HCT116 (cell line): ENCODE results near the gene MAP7D1.

Experiments used
- ELF1 ChIP-seq: IDR thresholded peaks from 2 replicates; pipeline ENCODE4 v1.6.1; 2012; ENCODE audit warnings: low read depth, borderline replicate concordance
- POLR2A ChIP-seq: IDR thresholded peaks from 2 replicates; pipeline ENCODE4 v1.7.0; 2011; ENCODE audit warnings: borderline replicate concordance; ENCODE audit not compliant: insufficient read depth, insufficient read length; ENCODE audit errors: extremely low read depth
- POLR2AphosphoS5 ChIP-seq: IDR thresholded peaks from 2 replicates; pipeline ENCODE4 v1.6.1; 2011; ENCODE audit warnings: mild to moderate bottlenecking, low read depth, low read length, moderate library complexity
- SIN3A ChIP-seq: IDR thresholded peaks from 2 replicates; pipeline ENCODE4 v1.6.1; 2012; ENCODE audit warnings: low read depth
- SP1 ChIP-seq: IDR thresholded peaks from 2 replicates; pipeline ENCODE4 v1.6.1; 2012; ENCODE audit warnings: low read depth
- TCF7L2 ChIP-seq: IDR thresholded peaks from 2 replicates; pipeline ENCODE4 v1.7.0; 2011; ENCODE audit warnings: borderline replicate concordance, inconsistent platforms; ENCODE audit not compliant: insufficient read depth, insufficient read length; ENCODE audit errors: extremely low read depth
- ZNF274 ChIP-seq: fragments of 200-500 bp; sonication (Bioruptor generic); IDR thresholded peaks from 2 replicates; pipeline ENCODE4 v1.6.1; 2014; ENCODE audit warnings: mild to moderate bottlenecking, low read depth, low read length, inconsistent platforms
- TF ChIP-seq, protein P1 (sequence below): IDR thresholded peaks from 2 replicates; pipeline ENCODE4 v1.6.1; 2011; ENCODE audit warnings: mild to moderate bottlenecking, low read length, moderate library complexity; ENCODE audit not compliant: insufficient replicate concordance; ENCODE audit errors: extremely low read depth
- TF ChIP-seq, protein P2 (sequence below), 3 experiments: fragments of 200-600 bp in 1 of 3; sonication (generic) in 1 of 3; IDR thresholded peaks in 2 of 3; conservative IDR thresholded peaks in 1 of 3; 2 replicates each; pipeline ENCODE4 v1.5.1; 2012 to 2017; ENCODE audit warnings: low read depth in 2 of 3, low read length in 2 of 3, antibody characterized with exemption in 1 of 3, borderline replicate concordance in 1 of 3, control low read depth in 1 of 3, mild to moderate bottlenecking in 1 of 3, mixed read lengths in 1 of 3, mixed run types in 1 of 3, moderate library complexity in 1 of 3; ENCODE audit not compliant: insufficient read depth in 1 of 3
- TF ChIP-seq, protein P3 (sequence below): IDR thresholded peaks from 2 replicates; pipeline ENCODE4 v1.6.1; 2012; ENCODE audit warnings: low read depth
- TF ChIP-seq, protein P4 (sequence below): IDR thresholded peaks from 2 replicates; pipeline ENCODE4 v1.6.1; 2012

DNA sequence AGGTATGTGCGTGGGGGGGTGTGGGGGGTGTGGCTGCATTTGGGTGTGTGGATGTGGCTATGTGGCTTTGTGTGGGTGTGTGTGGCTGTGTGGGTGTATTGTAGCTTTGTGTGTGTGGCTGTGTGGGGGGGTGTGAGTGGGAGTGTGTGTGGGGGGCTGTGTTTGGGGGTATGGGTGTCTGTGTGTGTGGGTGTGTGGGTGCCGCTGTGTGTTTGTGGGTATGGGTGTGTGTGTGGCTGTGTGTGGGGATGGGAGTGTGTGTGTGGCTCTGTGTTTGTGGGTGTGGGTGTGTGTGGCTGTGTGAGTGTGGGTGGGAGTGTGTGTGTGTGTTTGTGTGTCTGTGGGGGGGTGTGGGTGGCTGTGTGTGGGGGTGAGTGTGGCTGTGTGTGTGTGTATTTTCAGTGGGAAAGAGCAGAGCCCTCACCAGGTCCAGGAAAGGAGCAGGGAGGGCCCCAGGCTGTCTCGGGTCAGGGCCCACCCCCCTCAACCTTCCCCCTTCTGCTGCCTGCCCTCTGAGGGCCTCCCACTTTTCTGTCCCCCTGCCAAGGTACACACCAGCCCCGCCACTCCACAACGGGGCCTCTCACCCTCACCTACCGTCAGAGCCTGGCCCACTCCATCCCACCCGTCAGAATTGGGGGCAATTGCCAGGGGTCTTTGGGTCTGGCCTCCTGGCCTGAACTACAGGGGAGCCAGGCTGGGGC lies 29.0 kb upstream of the MAP7D1 start:
- TF ChIP-seq, protein P1, sequence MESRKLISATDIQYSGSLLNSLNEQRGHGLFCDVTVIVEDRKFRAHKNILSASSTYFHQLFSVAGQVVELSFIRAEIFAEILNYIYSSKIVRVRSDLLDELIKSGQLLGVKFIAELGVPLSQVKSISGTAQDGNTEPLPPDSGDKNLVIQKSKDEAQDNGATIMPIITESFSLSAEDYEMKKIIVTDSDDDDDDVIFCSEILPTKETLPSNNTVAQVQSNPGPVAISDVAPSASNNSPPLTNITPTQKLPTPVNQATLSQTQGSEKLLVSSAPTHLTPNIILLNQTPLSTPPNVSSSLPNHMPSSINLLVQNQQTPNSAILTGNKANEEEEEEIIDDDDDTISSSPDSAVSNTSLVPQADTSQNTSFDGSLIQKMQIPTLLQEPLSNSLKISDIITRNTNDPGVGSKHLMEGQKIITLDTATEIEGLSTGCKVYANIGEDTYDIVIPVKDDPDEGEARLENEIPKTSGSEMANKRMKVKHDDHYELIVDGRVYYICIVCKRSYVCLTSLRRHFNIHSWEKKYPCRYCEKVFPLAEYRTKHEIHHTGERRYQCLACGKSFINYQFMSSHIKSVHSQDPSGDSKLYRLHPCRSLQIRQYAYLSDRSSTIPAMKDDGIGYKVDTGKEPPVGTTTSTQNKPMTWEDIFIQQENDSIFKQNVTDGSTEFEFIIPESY = no peak
- TF ChIP-seq, protein P2, sequence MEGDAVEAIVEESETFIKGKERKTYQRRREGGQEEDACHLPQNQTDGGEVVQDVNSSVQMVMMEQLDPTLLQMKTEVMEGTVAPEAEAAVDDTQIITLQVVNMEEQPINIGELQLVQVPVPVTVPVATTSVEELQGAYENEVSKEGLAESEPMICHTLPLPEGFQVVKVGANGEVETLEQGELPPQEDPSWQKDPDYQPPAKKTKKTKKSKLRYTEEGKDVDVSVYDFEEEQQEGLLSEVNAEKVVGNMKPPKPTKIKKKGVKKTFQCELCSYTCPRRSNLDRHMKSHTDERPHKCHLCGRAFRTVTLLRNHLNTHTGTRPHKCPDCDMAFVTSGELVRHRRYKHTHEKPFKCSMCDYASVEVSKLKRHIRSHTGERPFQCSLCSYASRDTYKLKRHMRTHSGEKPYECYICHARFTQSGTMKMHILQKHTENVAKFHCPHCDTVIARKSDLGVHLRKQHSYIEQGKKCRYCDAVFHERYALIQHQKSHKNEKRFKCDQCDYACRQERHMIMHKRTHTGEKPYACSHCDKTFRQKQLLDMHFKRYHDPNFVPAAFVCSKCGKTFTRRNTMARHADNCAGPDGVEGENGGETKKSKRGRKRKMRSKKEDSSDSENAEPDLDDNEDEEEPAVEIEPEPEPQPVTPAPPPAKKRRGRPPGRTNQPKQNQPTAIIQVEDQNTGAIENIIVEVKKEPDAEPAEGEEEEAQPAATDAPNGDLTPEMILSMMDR (IDR thresholded peaks at IDR 0.05 in 2 of 3, conservative IDR thresholded peaks at IDR 0.05 in 1 of 3; ENCODE audit: borderline replicate concordance in 1 of 3, insufficient read depth in 1 of 3, low read depth in 2 of 3, low read length in 2 of 3) = no peak
- TF ChIP-seq, protein P3, sequence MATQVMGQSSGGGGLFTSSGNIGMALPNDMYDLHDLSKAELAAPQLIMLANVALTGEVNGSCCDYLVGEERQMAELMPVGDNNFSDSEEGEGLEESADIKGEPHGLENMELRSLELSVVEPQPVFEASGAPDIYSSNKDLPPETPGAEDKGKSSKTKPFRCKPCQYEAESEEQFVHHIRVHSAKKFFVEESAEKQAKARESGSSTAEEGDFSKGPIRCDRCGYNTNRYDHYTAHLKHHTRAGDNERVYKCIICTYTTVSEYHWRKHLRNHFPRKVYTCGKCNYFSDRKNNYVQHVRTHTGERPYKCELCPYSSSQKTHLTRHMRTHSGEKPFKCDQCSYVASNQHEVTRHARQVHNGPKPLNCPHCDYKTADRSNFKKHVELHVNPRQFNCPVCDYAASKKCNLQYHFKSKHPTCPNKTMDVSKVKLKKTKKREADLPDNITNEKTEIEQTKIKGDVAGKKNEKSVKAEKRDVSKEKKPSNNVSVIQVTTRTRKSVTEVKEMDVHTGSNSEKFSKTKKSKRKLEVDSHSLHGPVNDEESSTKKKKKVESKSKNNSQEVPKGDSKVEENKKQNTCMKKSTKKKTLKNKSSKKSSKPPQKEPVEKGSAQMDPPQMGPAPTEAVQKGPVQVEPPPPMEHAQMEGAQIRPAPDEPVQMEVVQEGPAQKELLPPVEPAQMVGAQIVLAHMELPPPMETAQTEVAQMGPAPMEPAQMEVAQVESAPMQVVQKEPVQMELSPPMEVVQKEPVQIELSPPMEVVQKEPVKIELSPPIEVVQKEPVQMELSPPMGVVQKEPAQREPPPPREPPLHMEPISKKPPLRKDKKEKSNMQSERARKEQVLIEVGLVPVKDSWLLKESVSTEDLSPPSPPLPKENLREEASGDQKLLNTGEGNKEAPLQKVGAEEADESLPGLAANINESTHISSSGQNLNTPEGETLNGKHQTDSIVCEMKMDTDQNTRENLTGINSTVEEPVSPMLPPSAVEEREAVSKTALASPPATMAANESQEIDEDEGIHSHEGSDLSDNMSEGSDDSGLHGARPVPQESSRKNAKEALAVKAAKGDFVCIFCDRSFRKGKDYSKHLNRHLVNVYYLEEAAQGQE = no peak
- TF ChIP-seq SP1 = no peak
- TF ChIP-seq, protein P4, sequence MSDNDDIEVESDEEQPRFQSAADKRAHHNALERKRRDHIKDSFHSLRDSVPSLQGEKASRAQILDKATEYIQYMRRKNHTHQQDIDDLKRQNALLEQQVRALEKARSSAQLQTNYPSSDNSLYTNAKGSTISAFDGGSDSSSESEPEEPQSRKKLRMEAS = no peak
- no peak for TF ChIP-seq TCF7L2
- no peak for TF ChIP-seq POLR2A
- no peak for TF ChIP-seq ZNF274
- no peak for TF ChIP-seq ELF1
- no peak for TF ChIP-seq POLR2AphosphoS5
- TF ChIP-seq SIN3A = no peak
